HG03025 (cell line): Measurements from ENCODE around the gene SNAP91.
"Not testable (repeated sequence)": the region's sequence is repeated elsewhere in the genome, so short reads cannot be mapped to it uniquely, and the experiment has no call there.

ENCODE experiments used
- ATAC-seq: cut with Tn5 transposase; IDR thresholded peaks from one replicate; pipeline ENCODE4 v1.9.1; 2021; ENCODE audit warnings: mild to moderate bottlenecking, moderate library complexity; ENCODE audit not compliant: unreplicated experiment, low FRiP score

SNAP91 gene, protein sequence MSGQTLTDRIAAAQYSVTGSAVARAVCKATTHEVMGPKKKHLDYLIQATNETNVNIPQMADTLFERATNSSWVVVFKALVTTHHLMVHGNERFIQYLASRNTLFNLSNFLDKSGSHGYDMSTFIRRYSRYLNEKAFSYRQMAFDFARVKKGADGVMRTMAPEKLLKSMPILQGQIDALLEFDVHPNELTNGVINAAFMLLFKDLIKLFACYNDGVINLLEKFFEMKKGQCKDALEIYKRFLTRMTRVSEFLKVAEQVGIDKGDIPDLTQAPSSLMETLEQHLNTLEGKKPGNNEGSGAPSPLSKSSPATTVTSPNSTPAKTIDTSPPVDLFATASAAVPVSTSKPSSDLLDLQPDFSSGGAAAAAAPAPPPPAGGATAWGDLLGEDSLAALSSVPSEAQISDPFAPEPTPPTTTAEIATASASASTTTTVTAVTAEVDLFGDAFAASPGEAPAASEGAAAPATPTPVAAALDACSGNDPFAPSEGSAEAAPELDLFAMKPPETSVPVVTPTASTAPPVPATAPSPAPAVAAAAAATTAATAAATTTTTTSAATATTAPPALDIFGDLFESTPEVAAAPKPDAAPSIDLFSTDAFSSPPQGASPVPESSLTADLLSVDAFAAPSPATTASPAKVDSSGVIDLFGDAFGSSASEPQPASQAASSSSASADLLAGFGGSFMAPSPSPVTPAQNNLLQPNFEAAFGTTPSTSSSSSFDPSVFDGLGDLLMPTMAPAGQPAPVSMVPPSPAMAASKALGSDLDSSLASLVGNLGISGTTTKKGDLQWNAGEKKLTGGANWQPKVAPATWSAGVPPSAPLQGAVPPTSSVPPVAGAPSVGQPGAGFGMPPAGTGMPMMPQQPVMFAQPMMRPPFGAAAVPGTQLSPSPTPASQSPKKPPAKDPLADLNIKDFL

DNA sequence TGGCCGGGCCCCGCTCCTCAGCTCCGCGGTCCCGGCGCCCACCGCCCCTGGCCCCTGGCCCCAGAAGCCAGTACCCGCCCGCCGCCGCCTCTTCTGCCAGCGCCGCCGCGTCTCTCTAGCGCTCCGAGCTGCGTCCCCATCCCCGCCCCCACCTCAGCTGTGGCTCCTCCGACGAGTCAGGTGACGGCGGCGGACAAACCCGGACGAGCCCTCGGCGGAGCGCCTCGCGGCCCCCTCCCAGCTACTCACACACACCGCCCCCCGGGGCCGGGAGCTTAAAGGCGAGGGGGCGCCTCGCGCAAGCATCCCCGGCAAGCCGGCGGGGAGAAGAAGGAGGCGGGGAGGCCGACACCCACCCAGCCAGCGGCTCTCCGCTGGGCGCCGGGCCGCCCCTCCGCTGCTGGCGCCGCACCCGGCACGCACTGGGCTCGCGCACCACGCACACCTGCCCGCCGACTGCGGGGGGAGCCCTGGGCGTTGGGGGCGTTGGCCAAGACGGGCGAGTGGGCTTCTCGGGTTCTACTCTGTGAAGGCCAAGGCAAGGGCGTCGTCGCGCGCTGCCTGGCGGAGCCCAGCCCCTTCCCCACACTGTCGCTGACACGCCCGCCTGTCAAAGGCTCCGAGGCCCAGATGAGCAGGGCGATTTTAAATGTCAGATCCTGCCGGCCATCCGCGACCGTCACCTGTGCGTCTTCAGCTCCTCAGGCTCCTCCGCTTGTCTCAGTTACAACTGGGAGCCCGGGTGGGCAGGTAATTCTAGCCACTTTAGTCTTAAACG lies at the start of gene SNAP91:
Gene SNAP91, minus strand, starts transcription at position 132 of the 778 bp plus-strand sequence. CDS start 1,174 bp downstream, outside the sequence.
- no peak for ATAC-seq

DNA sequence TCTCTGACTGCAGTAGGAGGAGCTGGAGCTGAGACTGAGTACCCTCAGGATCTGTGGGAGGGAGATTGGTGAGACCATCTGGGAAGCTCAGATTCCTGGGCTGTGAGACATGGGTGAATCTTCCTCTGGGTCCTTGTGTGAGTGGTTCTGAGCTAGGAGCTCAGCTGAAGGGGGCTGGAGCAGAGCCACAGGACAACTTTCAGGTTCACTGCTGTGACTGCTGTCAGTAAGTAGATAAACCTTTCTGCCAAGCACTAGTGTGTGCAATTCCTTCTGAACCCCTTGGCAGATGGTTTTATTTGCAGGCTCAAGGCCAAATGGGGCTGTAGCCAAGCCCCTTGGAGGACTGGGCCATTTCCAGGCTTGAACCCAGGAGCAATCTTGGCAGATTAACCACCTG lies 49.6 kb upstream of the SNAP91 start:
- no peak for ATAC-seq

DNA sequence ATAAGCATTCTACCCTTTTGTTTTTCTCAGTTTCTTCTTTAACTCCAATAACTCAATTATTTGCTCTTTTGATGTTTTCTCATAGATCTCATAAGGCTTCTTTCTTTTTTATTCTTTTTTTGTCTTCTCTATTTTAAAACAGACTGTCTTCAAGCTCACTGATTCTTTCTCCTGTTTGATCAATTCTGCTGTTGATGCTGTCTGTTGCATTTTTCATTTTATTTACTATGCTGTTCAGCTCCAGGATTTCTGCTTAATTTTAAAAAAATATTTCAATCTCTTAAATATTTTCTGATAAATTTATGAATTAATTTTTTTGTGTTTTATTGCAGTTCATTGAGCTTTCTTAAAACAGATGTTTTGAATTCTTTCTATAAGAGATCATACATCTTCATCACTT lies 48.1 kb upstream of the SNAP91 start:
- no peak for ATAC-seq

DNA sequence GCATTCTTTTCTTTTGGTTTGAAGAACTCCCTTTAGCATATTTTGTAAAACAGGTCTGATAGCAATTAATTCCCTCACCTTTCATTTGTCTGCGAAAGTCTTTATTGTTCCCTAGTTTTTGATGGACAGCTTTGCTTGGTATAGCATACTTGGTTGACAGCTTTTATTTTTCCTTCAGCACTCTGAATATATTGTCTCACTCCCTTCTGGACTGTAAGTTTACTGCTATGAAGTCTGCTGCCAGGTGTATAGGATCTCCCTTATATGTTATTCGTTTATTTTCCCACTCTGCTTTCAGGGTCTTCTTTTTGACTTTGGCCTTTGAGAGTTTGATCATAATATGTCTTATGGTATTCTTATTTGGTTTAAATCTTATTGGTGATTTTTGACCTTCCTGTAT lies 47.7 kb upstream of the SNAP91 start:
- ATAC-seq = no peak

DNA sequence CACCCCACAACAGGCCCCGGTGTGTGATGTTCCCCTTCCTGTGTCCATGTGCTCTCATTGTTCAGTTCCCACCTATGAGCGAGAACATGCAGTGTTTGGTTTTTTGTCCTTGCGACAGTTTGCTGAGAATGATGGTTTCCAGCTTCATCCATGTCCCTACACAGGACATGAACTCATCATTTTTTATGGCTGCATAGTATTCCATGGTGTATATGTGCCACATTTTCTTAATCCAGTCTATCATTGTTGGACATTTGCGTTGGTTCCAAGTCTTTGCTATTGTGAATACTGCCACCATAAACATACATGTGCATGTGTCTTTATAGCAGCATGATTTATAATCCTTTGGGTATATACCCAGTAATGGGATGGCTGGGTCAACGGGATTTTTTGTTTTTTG lies 43.5 kb upstream of the SNAP91 start:
- ATAC-seq = not testable (repeated sequence)

DNA sequence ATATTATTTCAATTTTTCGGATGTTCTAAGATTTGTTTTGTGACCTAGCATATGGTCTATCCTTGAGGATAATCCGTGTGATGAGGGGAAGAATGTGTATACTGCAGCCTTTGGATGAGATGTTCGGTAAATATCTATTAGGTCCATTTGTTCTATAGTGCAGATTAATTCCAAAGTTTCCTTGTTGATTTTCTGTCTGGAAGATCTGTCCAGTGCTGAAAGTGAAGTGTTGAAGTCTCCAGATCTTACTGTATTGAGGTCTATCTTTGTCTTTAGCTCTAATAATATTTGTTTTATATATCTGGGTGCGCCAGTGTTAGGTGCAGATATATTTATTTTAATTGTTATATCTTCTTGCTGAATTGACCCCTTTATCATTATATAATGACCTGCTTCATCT lies 32.2 kb upstream of the SNAP91 start:
- ATAC-seq = no peak

DNA sequence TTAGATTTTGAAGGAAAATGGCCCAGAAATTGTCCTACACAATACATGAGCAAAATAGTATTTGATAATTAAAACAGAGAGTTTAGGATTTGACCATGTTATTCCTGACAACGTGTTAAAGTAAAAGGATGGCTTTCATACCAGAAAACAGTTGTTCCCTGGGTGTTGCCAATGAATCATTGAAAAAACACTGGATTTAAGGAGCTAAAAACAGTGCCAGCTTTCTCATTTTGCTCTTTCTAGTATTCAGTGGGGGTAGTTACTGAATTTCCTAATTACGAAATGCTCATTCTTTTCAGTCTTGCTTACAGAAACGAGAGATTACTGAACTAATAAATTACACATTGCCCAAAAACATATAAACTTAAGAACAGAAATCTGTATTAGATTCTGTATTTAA lies 26.6 kb upstream of the SNAP91 start:
- ATAC-seq = no peak

DNA sequence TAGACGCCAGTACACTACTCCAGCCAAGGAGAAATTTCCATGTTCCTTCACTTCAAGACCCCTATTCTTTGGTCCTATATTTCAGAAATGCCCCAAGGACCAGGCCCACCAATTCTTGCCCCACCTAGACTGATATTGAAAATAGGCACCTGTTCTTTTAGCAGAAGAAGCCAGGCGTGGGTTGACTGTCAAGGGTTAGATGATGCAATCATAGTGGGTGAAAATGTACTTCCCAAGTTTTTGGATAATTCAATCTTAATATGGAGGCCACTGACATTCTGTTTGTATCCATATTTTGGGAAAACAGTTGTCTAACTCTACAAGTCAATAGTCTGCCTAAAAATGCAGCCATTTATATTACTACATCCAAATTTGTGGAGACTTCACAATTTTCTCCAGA lies 21.0 kb upstream of the SNAP91 start:
- no peak for ATAC-seq

DNA sequence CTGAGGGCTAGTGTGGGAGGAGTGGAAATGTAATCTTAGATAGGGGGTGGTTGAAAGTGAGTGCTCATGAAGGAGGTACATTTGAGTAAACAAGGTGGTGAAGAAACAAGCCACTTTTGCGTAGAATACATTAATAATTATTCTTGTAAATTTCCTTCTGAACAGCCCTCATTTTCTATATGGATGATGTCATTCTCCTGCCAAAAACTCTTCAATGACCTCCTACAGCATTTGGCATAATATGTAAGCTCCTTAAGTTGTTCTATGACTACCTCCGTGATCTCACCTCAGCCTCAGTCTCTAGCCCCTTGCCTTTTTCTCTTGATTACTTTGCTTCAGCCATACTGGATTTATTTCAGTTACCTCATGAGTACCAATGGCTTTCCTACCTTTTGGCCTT lies 14.0 kb upstream of the SNAP91 start:
- no peak for ATAC-seq

DNA sequence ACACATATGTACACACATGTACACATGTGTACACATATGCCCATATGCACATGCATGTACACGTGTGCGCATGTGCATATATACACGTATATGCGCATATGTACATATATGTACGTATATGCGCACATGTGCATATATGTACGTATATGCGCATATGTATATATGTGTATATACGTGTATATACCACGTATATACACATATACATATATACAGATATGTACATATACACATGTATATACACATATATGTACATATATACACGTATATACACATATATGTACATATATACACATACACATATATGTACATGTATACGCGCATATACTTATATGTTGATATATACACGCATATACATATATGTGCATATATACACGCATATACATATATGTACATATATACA lies 8.9 kb upstream of the SNAP91 start:
- no peak for ATAC-seq

DNA sequence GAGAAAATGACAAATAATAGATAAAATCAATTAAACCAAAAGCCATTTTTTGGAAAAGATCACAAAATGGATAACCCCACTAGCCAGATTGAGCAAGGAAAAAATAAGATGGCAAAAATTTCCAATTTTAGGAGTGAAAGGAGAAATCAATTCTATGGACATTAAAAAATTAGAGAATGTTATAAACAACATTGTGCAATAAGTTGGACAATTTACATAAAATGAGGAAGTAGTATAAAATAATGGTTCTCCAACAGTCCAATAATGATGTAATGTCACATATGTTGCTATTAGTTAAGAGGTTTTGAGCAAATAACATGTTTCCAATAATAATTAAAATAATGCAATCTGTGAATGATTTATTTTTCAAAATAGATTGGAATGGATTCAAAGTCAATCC lies 3.1 kb upstream of the SNAP91 start:
- no peak for ATAC-seq

DNA sequence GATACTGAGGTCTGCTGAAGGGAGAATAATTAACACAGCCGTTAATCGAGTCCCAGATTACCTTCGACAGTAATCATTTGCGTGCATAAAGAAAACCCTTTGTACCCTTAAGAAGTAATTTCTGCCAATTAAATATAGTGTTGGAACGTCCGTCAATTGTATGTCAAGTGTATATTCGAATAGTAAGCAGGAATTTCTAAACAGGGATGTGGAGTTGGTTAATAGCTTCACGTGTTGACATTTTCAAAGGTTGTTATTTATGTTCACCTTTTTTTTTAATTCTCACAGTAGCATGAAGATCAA lies 798 bp upstream of the SNAP91 start:
- no peak for ATAC-seq

DNA sequence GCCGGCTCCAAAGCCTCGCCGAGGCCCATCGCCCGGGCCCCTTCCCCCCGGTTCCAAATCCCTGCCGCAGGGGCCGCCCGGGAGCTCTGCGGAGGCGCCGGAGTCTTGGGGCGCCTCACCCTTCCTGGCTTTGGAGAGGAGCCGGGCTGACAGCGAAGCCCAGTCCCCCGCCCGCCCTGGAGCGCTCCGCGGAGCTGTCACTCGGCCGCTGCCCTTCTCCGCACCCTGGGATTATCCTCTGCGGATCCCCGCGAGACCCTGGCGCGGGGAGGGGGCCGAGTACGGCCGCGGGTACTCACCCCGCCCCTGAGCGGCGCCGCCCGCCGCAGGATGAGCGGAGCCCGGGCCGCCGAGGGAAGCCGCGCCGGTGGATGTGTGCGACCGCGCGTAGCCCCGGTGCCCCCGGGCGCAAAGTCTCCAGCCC lies 343 bp downstream of the SNAP91 start:
- ATAC-seq = no peak

DNA sequence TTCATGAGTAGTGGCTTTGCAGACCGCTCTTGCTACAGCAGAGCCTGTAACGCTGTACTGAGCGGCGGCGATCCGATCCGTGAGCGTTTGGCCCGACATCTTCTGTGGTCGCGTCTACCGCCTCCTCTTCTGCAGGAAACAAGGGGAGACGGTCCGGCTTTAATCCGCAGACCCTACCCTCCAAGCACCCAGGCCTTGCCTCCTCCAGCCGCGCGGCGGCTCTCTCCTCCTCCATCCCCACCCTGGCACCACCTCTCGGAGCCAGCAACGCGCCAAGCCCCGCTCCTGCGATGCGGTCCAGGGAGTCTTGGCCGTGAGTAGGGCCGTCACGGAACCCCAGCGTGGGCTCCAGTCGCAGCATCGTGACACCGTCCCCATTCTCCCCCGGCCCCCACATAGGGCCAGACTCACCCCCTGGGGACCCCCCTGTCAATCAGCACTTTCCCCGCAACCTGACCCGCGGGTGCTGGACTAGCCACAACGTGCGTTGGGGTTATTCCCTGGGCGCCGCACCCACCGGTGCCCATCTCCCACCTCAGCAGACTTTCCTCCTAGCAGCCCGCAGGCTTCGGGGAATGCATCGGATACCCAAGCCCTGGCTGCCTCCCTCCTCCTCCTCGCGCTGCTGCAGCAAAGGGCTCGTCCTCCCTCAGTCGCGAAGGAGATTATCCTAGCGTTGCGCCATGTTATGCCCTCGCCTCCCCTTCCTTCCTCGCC lies 914 bp downstream of the SNAP91 start:
- no peak for ATAC-seq

DNA sequence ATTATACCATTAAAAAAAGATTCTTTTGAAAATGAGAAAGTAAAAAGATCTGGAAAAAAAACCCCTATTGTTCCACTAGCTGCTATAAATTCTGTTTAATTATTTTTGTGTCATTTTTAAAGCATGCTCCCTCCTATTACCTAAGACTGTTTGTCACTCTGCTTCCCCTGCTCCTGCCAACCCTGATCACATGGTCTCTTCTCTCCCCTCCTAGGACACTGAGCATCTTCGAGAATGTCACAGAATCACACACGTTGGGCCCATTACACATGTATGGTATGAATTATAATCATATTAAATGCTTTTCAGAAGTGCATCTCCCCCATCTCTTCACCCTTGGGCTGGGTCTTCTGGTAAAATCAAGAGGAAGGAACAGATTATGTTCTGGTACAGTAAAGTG lies 6.2 kb downstream of the SNAP91 start:
- no peak for ATAC-seq

DNA sequence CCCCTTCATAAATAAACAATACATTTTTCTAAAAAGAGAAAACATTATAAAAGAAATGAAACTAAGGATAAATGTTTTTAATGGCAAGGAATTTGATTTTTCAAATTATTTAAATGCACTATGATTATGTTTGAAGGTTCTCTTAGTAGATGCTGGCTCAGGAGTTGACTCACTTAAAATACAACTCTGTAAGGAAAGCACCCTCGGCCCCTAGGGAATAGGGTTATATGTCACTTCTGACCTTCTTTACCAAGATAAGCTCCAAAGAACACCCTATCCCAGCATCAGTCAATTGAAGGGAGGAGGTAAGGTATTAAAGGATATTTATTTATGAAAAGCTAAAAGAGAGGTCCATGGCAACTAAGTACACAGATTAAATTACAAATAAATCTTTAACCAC lies 6.8 kb downstream of the SNAP91 start:
- ATAC-seq = no peak

DNA sequence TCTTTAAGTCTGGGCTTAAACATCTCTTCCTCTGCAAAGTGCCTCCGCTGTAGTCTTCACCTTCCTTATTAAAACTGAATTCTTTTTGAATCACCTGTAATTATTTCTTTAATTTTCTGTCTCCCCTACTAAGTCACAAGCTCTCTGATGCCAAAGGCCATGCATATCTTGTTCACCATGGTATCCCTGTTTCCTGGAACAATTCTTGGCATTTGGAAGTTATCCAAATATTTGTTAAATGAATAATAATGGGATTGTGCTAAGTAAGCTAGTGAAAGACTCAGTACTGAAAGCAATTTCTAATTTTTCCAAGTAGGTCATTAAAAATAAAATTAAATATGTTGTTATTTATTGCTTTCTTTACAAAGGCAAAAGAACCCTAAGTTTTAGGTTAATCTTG lies 12.2 kb downstream of the SNAP91 start:
- no peak for ATAC-seq

DNA sequence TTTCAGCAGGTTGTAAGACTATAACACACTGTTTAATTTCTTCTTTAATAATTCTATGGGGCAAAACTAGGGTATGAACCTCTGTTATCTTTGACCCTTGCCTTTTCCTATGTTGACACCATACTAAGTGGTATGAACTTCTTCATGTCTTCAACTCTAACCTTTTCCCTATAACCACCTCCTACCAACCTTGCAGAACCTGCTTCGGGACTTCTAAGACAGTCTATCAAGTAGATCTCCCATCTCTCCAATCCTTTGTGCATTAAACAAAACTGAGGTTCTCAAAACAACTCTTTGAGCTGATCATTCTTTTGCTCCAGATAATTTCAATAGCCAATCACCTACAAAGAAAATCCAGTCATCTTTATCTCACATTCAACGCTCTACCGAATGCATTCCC lies 23.4 kb downstream of the SNAP91 start:
- no peak for ATAC-seq

DNA sequence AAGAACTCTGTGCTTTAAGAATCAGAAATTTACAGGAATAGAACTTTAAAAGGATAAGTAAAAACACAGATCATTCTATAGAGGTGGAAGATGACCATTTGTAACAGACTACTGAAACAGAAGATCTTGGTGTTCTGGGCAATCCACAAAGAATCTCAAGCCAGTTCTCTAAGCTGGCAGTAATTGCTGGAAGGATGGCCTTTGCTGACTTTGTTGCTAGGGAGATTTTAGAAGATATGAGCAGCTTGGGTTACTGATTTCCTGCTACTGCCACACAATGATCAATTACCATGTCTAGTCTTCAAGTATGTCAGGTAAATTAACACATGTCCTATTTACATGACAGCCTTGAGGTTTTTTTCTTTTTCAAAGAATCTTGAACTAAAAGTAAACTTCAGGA lies 31.1 kb downstream of the SNAP91 start:
- no peak for ATAC-seq

DNA sequence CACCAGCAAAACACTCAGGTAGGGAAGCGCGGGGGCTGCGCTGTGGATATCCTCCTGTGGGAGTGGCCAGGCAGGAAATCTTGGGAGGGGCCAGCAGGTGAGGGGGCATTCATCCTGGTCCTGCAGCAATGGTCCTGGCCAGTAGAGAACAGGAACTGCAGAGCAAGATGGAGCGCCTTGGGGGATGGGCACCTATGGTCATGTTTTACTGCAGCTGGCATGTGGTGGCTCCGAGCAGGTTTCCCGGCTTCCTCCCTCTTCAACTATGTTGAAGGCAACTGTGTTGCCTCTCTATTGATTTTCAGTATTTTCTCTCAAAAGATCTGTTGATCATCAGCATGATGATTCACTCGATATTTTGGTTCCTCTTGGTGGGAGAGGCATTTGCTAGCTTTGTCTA lies 70.9 kb downstream of the SNAP91 start:
- ATAC-seq = no peak
